GM12865 (cell line): ENCODE measurements around the gene MBOAT2.

Experiments used
- DNase-seq: peaks from one replicate; pipeline ENCODE4 v3.0.0; 2010; ENCODE audit warnings: low read depth
- H3K4me3 ChIP-seq: 2 replicates; pipeline ENCODE4 v1.5.1; 2011; ENCODE audit warnings: mild to moderate bottlenecking, low read depth, low read length, control low read depth
- TF ChIP-seq, protein P1 (sequence below): IDR thresholded peaks from 2 replicates; pipeline ENCODE4 v1.5.1; 2011; ENCODE audit warnings: low read length, control low read depth, low read depth, inconsistent platforms; ENCODE audit not compliant: insufficient read depth; ENCODE audit errors: missing control alignments

The MBOAT2 gene

DNA sequence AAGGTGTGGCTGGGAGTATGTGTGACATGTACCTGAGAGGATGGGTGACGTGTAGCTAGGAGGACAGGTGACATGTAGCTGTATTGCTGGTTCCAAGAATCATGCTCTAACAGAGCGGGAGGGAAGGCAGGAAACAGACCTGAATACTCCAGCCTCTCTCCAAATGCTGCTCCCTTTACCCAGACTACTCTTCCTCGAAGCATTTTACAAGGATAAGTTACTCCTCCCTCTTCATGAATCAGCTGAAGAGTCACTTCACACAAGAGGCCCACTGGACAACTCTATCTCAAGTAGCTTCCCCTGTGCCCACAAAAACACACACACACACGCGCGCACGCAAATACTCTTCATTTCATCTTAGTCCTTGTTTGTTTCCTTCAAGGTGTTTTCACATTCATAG is 113.5 kb downstream of the MBOAT2 start:
- no peak overlapping the region for H3K4me3 ChIP-seq
- DNase-seq: no peak
- TF ChIP-seq, protein P1, sequence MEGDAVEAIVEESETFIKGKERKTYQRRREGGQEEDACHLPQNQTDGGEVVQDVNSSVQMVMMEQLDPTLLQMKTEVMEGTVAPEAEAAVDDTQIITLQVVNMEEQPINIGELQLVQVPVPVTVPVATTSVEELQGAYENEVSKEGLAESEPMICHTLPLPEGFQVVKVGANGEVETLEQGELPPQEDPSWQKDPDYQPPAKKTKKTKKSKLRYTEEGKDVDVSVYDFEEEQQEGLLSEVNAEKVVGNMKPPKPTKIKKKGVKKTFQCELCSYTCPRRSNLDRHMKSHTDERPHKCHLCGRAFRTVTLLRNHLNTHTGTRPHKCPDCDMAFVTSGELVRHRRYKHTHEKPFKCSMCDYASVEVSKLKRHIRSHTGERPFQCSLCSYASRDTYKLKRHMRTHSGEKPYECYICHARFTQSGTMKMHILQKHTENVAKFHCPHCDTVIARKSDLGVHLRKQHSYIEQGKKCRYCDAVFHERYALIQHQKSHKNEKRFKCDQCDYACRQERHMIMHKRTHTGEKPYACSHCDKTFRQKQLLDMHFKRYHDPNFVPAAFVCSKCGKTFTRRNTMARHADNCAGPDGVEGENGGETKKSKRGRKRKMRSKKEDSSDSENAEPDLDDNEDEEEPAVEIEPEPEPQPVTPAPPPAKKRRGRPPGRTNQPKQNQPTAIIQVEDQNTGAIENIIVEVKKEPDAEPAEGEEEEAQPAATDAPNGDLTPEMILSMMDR: no peak

DNA sequence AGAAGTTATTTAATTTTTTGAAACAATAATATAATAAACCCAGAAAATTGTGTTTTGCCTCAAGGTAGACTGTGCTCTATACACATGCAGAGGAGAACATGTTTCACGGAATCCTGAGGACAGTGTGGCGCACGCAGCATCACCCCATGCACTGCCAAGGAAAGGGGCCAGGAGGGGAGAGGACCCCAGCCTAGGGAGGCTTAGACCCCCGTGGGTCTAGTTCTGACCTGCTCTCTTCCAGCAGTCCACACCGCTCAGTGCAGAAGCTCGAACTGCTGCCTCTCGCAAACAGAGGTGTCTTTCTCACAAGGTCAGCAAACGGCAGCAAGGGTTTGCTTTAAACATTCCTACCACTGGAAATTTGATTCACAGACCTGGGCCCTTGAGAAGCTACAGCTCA is 114.5 kb downstream of the MBOAT2 start:
- DNase-seq: no peak
- TF ChIP-seq, protein P1: no peak
- H3K4me3 ChIP-seq: no peak overlapping the region

DNA sequence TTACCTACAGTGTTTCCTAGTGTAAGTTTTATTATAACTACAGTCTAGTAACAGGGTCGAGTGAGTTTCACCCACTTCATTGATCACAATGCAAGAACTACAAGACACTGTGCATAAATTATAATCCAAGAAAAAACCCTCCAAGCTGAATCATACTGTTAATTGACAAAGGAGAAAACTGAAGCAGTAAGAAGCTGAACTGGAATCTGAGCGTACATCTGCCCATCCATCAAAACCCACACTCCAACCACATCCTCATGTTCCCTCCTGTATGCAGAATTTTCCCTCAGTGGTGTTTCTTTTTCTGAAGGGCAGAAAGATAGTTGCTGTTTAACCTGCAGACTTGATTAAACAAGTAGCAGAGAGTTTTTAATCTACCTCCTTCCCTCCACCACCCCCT is 116.6 kb downstream of the MBOAT2 start:
- DNase-seq: no peak
- TF ChIP-seq, protein P1: no peak
- no peak overlapping the region for H3K4me3 ChIP-seq

DNA sequence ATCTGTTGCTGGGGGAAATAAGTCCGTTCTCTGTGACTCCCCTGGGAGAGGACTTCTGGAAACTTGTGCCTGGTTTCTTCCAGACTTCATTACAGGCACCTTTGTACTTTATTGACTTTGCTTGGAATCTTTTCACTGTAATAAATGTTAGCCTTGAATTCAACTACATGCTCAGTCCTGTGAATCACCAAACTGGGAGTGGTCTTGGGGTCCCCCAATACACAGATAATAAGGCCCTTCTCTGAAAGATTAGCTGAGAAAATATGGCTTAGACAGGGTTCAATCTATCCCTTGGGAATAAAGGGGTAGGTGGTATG is 117.3 kb downstream of the MBOAT2 start:
- H3K4me3 ChIP-seq: no peak overlapping the region
- DNase-seq: no peak
- TF ChIP-seq, protein P1: no peak

DNA sequence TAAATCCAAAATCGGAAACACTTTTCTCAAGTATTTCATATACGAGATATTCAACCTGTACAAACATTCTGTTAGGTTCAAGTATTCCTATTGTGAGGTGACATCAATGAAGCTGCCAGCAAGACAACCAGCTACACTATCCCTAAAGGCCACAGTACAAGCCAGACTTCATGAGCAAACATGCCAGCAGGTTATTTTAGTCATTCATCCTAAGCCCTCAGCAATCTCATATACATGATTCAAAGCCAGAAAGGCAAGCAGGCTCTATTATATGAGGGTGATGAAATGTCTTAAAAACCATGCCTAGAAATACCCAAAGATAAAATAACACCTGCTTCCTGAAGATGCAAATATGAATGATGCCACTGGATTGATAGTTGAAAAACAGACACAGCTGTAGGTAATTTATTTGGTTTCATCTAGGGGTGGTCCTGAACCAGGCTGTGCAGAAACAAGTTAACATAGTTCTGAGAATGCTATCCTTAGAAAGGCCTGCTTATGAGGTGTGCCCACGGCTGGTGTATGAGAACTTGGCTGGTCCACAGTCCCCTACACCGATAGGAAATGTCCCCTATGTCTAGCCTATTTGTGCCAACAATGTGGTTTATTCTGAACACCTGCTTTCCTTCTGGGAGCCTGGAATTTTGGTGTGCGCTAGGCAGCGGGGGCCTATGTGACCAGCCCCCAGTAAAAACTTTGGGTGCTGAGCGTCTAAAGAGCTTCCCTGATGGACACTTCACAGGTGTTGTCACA is 117.9 kb downstream of the MBOAT2 start:
- no peak overlapping the region for H3K4me3 ChIP-seq
- TF ChIP-seq, protein P1: no peak
- DNase-seq: no peak

DNA sequence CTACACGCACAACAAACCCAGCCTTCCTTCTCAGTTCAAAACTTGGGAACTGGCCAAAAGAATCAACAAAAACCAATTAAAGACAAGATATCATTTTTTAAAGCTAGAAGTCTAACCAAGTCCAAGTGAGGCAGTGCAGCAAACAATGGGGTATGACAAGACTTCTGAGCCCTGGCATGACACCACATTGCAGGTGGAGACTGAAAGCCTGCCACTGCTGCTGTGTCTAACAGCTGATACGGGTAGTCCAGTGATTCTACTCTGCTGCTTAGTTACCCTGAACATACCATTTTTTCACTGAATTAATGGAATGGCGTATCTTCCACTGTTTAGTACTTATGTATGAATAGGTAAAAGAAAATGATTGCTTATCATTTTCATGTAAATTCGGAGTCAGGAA is 118.7 kb downstream of the MBOAT2 start:
- no peak for DNase-seq
- H3K4me3 ChIP-seq: no peak overlapping the region

More for the DNA sequence above, 118.7 kb downstream of the MBOAT2 start:
- TF ChIP-seq, protein P1: no peak
